HEK293 (cell line): Measurements from ENCODE around the gene PPP1R14C.
A peak's percentile ranks its signal among the peaks of the same experiment; 100 is the strongest.

Experiments used
- BCL11B ChIP-seq: fragments of 450-650 bp; formaldehyde crosslinking; IDR thresholded peaks from 2 replicates; pipeline ENCODE4 v1.5.1; 2016; ENCODE audit warnings: low read depth, missing biosample characterization, missing genetic modification characterization
- EGR2 ChIP-seq: fragments of 450-650 bp; formaldehyde crosslinking; IDR thresholded peaks from 2 replicates; pipeline ENCODE4 v1.5.1; 2016; ENCODE audit warnings: low read depth, missing biosample characterization, missing genetic modification characterization
- GFI1B ChIP-seq: fragments of 450-650 bp; formaldehyde crosslinking; IDR thresholded peaks from 2 replicates; pipeline ENCODE4 v1.5.1; 2016; ENCODE audit warnings: missing biosample characterization, missing genetic modification characterization
- KLF10 ChIP-seq: fragments of 450-650 bp; IDR thresholded peaks from 2 replicates; pipeline ENCODE4 v1.5.1; 2018; ENCODE audit warnings: missing biosample characterization, mild to moderate bottlenecking, missing genetic modification characterization
- KLF8 ChIP-seq: fragments of 450-650 bp; formaldehyde crosslinking; IDR thresholded peaks from 2 replicates; pipeline ENCODE4 v1.5.1; 2016; ENCODE audit warnings: missing biosample characterization, missing genetic modification characterization
- MEIS1 ChIP-seq: sonication (generic); formaldehyde crosslinking; IDR thresholded peaks from 2 replicates; pipeline ENCODE4 v1.8.1; 2022; ENCODE audit warnings: missing genetic modification reagents, mild to moderate bottlenecking, borderline replicate concordance
- SALL2 ChIP-seq: fragments of 450-650 bp; formaldehyde crosslinking; IDR thresholded peaks from 2 replicates; pipeline ENCODE4 v1.5.0; 2017; ENCODE audit warnings: missing biosample characterization, mild to moderate bottlenecking, missing genetic modification characterization, borderline replicate concordance
- TCF7L2 ChIP-seq: IDR thresholded peaks from 2 replicates; pipeline ENCODE4 v1.6.1; 2011; ENCODE audit warnings: low read depth, mild to moderate bottlenecking, inconsistent platforms, low read length, moderate library complexity, borderline replicate concordance
- WT1 ChIP-seq: fragments of 450-650 bp; formaldehyde crosslinking; IDR thresholded peaks from 2 replicates; pipeline ENCODE4 v1.5.1; 2016; ENCODE audit warnings: missing biosample characterization, missing genetic modification characterization
- ZBTB17 ChIP-seq: fragments of 450-650 bp; formaldehyde crosslinking; IDR thresholded peaks from 2 replicates; pipeline ENCODE4 v1.5.1; 2016; ENCODE audit warnings: missing biosample characterization, missing genetic modification characterization
- ZBTB20 ChIP-seq: fragments of 450-650 bp; formaldehyde crosslinking; IDR thresholded peaks from 2 replicates; pipeline ENCODE4 v1.5.1; 2016; ENCODE audit warnings: missing biosample characterization, missing genetic modification characterization
- ZFP3 ChIP-seq: fragments of 450-650 bp; formaldehyde crosslinking; IDR thresholded peaks from 2 replicates; pipeline ENCODE4 v1.5.1; 2016; ENCODE audit warnings: low read depth, missing biosample characterization, missing genetic modification characterization
- ZNF121 ChIP-seq: fragments of 450-650 bp; formaldehyde crosslinking; IDR thresholded peaks from 2 replicates; pipeline ENCODE4 v1.5.1; 2016; ENCODE audit warnings: missing biosample characterization, missing genetic modification characterization
- ZNF138 ChIP-seq: fragments of 450-650 bp; formaldehyde crosslinking; IDR thresholded peaks from 2 replicates; pipeline ENCODE4 v1.5.1; 2016; ENCODE audit warnings: missing biosample characterization, missing genetic modification characterization, borderline replicate concordance
- ZNF155 ChIP-seq: fragments of 450-650 bp; formaldehyde crosslinking; IDR thresholded peaks from 2 replicates; pipeline ENCODE4 v1.5.1; 2016; ENCODE audit warnings: missing biosample characterization, missing genetic modification characterization
- ZNF174 ChIP-seq: fragments of 450-650 bp; formaldehyde crosslinking; IDR thresholded peaks from 2 replicates; pipeline ENCODE4 v1.5.0; 2017; ENCODE audit warnings: missing biosample characterization, mild to moderate bottlenecking, missing genetic modification characterization
- ZNF221 ChIP-seq: fragments of 450-650 bp; formaldehyde crosslinking; IDR thresholded peaks from 2 replicates; pipeline ENCODE4 v1.5.1; 2017; ENCODE audit warnings: missing biosample characterization, missing genetic modification characterization, borderline replicate concordance
- ZNF239 ChIP-seq: fragments of 450-650 bp; formaldehyde crosslinking; IDR thresholded peaks from 2 replicates; pipeline ENCODE4 v1.5.1; 2016; ENCODE audit warnings: missing biosample characterization, missing genetic modification characterization
- ZNF24 ChIP-seq: fragments of 450-650 bp; formaldehyde crosslinking; IDR thresholded peaks from 2 replicates; pipeline ENCODE4 v1.5.1; 2016; ENCODE audit warnings: missing biosample characterization, missing genetic modification characterization
- ZNF394 ChIP-seq: fragments of 450-650 bp; formaldehyde crosslinking; IDR thresholded peaks from 2 replicates; pipeline ENCODE4 v1.5.1; 2016; ENCODE audit warnings: missing biosample characterization, missing genetic modification characterization, mild to moderate bottlenecking, moderate library complexity, borderline replicate concordance
- ZNF416 ChIP-seq: fragments of 450-650 bp; formaldehyde crosslinking; IDR thresholded peaks from 2 replicates; pipeline ENCODE4 v1.5.1; 2016; ENCODE audit warnings: missing biosample characterization, missing genetic modification characterization
- ZNF501 ChIP-seq: fragments of 450-650 bp; formaldehyde crosslinking; IDR thresholded peaks from 2 replicates; pipeline ENCODE4 v1.5.1; 2016; ENCODE audit warnings: missing biosample characterization, missing genetic modification characterization
- ZNF558 ChIP-seq: fragments of 450-650 bp; formaldehyde crosslinking; IDR thresholded peaks from 2 replicates; pipeline ENCODE4 v1.5.1; 2016; ENCODE audit warnings: missing biosample characterization, missing genetic modification characterization
- ZNF585B ChIP-seq: fragments of 450-650 bp; formaldehyde crosslinking; IDR thresholded peaks from 2 replicates; pipeline ENCODE4 v1.5.1; 2016; ENCODE audit warnings: missing biosample characterization, missing genetic modification characterization
- ZNF623 ChIP-seq: fragments of 450-650 bp; formaldehyde crosslinking; IDR thresholded peaks from 2 replicates; pipeline ENCODE4 v1.5.1; 2016; ENCODE audit warnings: missing biosample characterization, missing genetic modification characterization
- ZNF664 ChIP-seq: fragments of 450-650 bp; formaldehyde crosslinking; IDR thresholded peaks from 2 replicates; pipeline ENCODE4 v1.5.1; 2016; ENCODE audit warnings: missing biosample characterization, missing genetic modification characterization
- ZNF677 ChIP-seq: fragments of 450-650 bp; IDR thresholded peaks from 2 replicates; pipeline ENCODE4 v1.5.0; 2018; ENCODE audit warnings: missing biosample characterization, mild to moderate bottlenecking, missing genetic modification characterization, moderate library complexity
- ZNF701 ChIP-seq: fragments of 450-650 bp; formaldehyde crosslinking; IDR thresholded peaks from 2 replicates; pipeline ENCODE4 v1.5.1; 2016; ENCODE audit warnings: missing biosample characterization, missing genetic modification characterization
- ZNF792 ChIP-seq: fragments of 450-650 bp; formaldehyde crosslinking; IDR thresholded peaks from 2 replicates; pipeline ENCODE4 v1.5.1; 2016; ENCODE audit warnings: missing biosample characterization, missing genetic modification characterization
- TF ChIP-seq, protein P1 (sequence below): fragments of 450-650 bp; formaldehyde crosslinking; IDR thresholded peaks from 2 replicates; pipeline ENCODE4 v1.5.1; 2016; ENCODE audit warnings: missing biosample characterization, missing genetic modification characterization
- TF ChIP-seq, protein P2 (sequence below): fragments of 450-650 bp; formaldehyde crosslinking; IDR thresholded peaks from 2 replicates; pipeline ENCODE4 v1.5.1; 2017; ENCODE audit warnings: missing biosample characterization, missing genetic modification characterization
- TF ChIP-seq, protein P3 (sequence below): fragments of 450-650 bp; formaldehyde crosslinking; IDR thresholded peaks from 2 replicates; pipeline ENCODE4 v1.5.1; 2016; ENCODE audit warnings: missing biosample characterization, missing genetic modification characterization
- TF ChIP-seq, protein P4 (sequence below): fragments of 450-650 bp; formaldehyde crosslinking; IDR thresholded peaks from 2 replicates; pipeline ENCODE4 v1.5.1; 2017; ENCODE audit warnings: missing biosample characterization, mild to moderate bottlenecking, missing genetic modification characterization, moderate library complexity
- TF ChIP-seq, protein P5 (sequence below): fragments of 450-650 bp; formaldehyde crosslinking; IDR thresholded peaks from 2 replicates; pipeline ENCODE4 v1.5.1; 2016; ENCODE audit warnings: missing biosample characterization, missing genetic modification characterization, borderline replicate concordance

PPP1R14C gene

DNA sequence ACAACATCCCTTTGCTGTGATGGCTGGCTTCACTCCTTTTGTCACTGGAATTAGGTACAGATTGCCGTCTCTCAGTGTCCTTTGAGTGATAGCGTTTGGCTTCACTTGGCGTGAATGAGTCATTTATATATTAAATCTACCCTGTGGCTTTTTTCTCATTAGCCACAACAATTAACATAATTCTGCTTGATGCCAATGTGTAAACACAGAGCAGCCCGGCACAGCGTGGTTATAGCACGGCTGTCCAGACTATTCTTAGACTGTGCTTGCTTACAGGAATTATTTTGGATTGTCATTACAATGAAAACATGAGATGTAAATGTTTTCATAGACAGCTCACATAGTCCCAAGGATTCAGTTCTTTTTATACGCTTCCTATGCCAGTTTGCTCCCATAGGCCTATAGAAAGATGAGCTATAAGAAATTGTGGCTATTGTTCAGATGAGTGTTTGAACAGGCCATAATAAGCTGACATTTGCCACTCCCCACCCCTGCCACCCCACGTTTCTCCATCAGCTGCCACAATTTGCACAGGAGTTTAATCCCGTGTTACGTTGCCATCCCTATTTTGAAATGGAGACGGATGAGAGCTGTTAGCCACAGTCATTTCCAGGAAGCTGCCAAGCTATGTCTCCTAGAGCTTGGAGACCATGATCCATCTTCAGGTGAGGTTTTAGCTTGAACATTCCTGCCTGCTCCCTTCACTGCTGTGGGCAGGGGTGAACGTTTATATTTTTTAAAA is 65.9 kb downstream of the PPP1R14C start (continued):
- TF ChIP-seq KLF10 (tag by site-specific recombination) (no peak), KLF8 (tag by site-specific recombination) (no peak), ZNF174 (no peak), ZNF221 (tag by site-specific recombination) (no peak), ZNF394 (no peak), ZNF501 (tag by site-specific recombination) (no peak), ZNF677 (tag by site-specific recombination) (no peak), TCF7L2 (no peak), EGR2 (no peak), ZNF792 (no peak), ZNF701 (tag by site-specific recombination) (no peak), ZFP3 (no peak), WT1 (tag by site-specific recombination) (peak; percentile 55), ZNF664 (tag by site-specific recombination) (no peak), ZNF121 (no peak), ZNF558 (tag by site-specific recombination) (no peak), ZBTB20 (tag by site-specific recombination) (no peak; the same call in 1 of the 2 replicates), ZNF416 (no peak), MEIS1 (CRISPR knock-in tag) (no peak), ZBTB17 (tag by site-specific recombination) (no peak), ZNF239 (tag by site-specific recombination) (no peak), BCL11B (tag by site-specific recombination) (no peak), SALL2 (tag by site-specific recombination) (no peak), ZNF24 (tag by site-specific recombination) (0 out of 2 replicates have a peak, but pooled peaks have one; percentile 56), ZNF585B (no peak), ZNF138 (tag by site-specific recombination) (no peak), ZNF623 (tag by site-specific recombination) (no peak), ZNF155 (tag by site-specific recombination) (no peak), GFI1B (tag by site-specific recombination) (no peak)
- TF ChIP-seq, protein P1, sequence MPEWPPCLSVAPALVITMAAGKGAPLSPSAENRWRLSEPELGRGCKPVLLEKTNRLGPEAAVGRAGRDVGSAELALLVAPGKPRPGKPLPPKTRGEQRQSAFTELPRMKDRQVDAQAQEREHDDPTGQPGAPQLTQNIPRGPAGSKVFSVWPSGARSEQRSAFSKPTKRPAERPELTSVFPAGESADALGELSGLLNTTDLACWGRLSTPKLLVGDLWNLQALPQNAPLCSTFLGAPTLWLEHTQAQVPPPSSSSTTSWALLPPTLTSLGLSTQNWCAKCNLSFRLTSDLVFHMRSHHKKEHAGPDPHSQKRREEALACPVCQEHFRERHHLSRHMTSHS (tag by site-specific recombination), result no peak
- TF ChIP-seq, protein P2, sequence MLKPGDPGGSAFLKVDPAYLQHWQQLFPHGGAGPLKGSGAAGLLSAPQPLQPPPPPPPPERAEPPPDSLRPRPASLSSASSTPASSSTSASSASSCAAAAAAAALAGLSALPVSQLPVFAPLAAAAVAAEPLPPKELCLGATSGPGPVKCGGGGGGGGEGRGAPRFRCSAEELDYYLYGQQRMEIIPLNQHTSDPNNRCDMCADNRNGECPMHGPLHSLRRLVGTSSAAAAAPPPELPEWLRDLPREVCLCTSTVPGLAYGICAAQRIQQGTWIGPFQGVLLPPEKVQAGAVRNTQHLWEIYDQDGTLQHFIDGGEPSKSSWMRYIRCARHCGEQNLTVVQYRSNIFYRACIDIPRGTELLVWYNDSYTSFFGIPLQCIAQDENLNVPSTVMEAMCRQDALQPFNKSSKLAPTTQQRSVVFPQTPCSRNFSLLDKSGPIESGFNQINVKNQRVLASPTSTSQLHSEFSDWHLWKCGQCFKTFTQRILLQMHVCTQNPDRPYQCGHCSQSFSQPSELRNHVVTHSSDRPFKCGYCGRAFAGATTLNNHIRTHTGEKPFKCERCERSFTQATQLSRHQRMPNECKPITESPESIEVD (tag by site-specific recombination), result no peak
- TF ChIP-seq, protein P3, sequence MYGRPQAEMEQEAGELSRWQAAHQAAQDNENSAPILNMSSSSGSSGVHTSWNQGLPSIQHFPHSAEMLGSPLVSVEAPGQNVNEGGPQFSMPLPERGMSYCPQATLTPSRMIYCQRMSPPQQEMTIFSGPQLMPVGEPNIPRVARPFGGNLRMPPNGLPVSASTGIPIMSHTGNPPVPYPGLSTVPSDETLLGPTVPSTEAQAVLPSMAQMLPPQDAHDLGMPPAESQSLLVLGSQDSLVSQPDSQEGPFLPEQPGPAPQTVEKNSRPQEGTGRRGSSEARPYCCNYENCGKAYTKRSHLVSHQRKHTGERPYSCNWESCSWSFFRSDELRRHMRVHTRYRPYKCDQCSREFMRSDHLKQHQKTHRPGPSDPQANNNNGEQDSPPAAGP (tag by site-specific recombination), result no peak
- TF ChIP-seq, protein P4, sequence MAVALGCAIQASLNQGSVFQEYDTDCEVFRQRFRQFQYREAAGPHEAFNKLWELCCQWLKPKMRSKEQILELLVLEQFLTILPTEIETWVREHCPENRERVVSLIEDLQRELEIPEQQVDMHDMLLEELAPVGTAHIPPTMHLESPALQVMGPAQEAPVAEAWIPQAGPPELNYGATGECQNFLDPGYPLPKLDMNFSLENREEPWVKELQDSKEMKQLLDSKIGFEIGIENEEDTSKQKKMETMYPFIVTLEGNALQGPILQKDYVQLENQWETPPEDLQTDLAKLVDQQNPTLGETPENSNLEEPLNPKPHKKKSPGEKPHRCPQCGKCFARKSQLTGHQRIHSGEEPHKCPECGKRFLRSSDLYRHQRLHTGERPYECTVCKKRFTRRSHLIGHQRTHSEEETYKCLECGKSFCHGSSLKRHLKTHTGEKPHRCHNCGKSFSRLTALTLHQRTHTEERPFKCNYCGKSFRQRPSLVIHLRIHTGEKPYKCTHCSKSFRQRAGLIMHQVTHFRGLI, result peak; percentile 25; the same call in 1 of the 2 replicates
- TF ChIP-seq, protein P5, sequence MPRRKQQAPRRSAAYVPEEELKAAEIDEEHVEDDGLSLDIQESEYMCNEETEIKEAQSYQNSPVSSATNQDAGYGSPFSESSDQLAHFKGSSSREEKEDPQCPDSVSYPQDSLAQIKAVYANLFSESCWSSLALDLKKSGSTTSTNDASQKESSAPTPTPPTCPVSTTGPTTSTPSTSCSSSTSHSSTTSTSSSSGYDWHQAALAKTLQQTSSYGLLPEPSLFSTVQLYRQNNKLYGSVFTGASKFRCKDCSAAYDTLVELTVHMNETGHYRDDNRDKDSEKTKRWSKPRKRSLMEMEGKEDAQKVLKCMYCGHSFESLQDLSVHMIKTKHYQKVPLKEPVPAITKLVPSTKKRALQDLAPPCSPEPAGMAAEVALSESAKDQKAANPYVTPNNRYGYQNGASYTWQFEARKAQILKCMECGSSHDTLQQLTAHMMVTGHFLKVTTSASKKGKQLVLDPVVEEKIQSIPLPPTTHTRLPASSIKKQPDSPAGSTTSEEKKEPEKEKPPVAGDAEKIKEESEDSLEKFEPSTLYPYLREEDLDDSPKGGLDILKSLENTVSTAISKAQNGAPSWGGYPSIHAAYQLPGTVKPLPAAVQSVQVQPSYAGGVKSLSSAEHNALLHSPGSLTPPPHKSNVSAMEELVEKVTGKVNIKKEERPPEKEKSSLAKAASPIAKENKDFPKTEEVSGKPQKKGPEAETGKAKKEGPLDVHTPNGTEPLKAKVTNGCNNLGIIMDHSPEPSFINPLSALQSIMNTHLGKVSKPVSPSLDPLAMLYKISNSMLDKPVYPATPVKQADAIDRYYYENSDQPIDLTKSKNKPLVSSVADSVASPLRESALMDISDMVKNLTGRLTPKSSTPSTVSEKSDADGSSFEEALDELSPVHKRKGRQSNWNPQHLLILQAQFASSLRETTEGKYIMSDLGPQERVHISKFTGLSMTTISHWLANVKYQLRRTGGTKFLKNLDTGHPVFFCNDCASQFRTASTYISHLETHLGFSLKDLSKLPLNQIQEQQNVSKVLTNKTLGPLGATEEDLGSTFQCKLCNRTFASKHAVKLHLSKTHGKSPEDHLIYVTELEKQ (tag by site-specific recombination), result no peak
